GM23248 (cell line): ENCODE data around the gene TMEM45B. TPM values are rescaled to one million over a fixed set of nuclear protein-coding genes. Genes with fewer than 3 reads are reported as not detected.
"Not testable (repeated sequence)": the region's sequence is repeated elsewhere in the genome, so short reads cannot be mapped to it uniquely, and the experiment has no call there.

Source experiments
- DNase-seq: peaks from one replicate; pipeline ENCODE4 v3.0.0-alpha.2; 2015
- H2AFZ ChIP-seq: fragments of 200-600 bp; sonication (generic); 2 replicates; pipeline ENCODE4 v1.6.1; 2016; ENCODE audit warnings: antibody characterized with exemption
- H3F3A ChIP-seq: fragments of 200-600 bp; sonication (generic); 2 replicates; pipeline ENCODE4 v1.6.1; 2016; ENCODE audit warnings: mild to moderate bottlenecking, antibody characterized with exemption, mixed run types; ENCODE audit not compliant: insufficient read depth
- H3K27ac ChIP-seq: fragments of 200-600 bp; sonication (generic); 2 replicates; pipeline ENCODE4 v1.5.1; 2016; ENCODE audit warnings: mild to moderate bottlenecking
- H3K27me3 ChIP-seq: fragments of 200-600 bp; sonication (generic); replicated peaks from 2 replicates; pipeline ENCODE4 v1.6.1; 2016; ENCODE audit warnings: mild to moderate bottlenecking; ENCODE audit not compliant: insufficient read depth
- H3K36me3 ChIP-seq: fragments of 200-600 bp; sonication (generic); 2 replicates; pipeline ENCODE4 v1.6.1; 2016; ENCODE audit warnings: low read depth, mild to moderate bottlenecking
- H3K4me1 ChIP-seq: fragments of 200-600 bp; sonication (generic); 2 replicates; pipeline ENCODE4 v1.6.1; 2016; ENCODE audit warnings: mild to moderate bottlenecking; ENCODE audit not compliant: insufficient read depth
- H3K4me2 ChIP-seq: fragments of 200-600 bp; sonication (generic); one replicate; pipeline ENCODE4 v1.6.1; 2016; ENCODE audit warnings: mild to moderate bottlenecking; ENCODE audit not compliant: unreplicated experiment
- H3K4me3 ChIP-seq: fragments of 200-600 bp; sonication (generic); 2 replicates; pipeline ENCODE4 v1.5.1; 2016; ENCODE audit warnings: mild to moderate bottlenecking
- H3K79me2 ChIP-seq: fragments of 200-600 bp; sonication (generic); 2 replicates; pipeline ENCODE4 v1.6.1; 2016; ENCODE audit warnings: mild to moderate bottlenecking; ENCODE audit not compliant: insufficient read depth
- H3K9ac ChIP-seq: fragments of 200-600 bp; sonication (generic); 2 replicates; pipeline ENCODE4 v1.6.1; 2016; ENCODE audit warnings: mild to moderate bottlenecking
- H3K9me2 ChIP-seq: fragments of 200-600 bp; sonication (generic); 2 replicates; pipeline ENCODE4 v1.6.1; 2016; ENCODE audit warnings: mixed run types, mild to moderate bottlenecking, moderate library complexity; ENCODE audit not compliant: insufficient read depth
- H3K9me3 ChIP-seq: fragments of 200-600 bp; sonication (generic); one replicate; pipeline ENCODE4 v1.6.1; 2017; ENCODE audit warnings: low read depth
- H4K20me1 ChIP-seq: fragments of 200-600 bp; sonication (generic); 2 replicates; pipeline ENCODE4 v1.6.0; 2016; ENCODE audit not compliant: insufficient read depth
- EZH2 ChIP-seq: fragments of 200-600 bp; sonication (generic); IDR thresholded peaks from 2 replicates; pipeline ENCODE4 v1.6.1; 2018; ENCODE audit warnings: antibody characterized with exemption, mild to moderate bottlenecking; ENCODE audit not compliant: insufficient read depth, poor library complexity, severe bottlenecking
- EZH2phosphoT487 ChIP-seq: fragments of 200-600 bp; sonication (generic); IDR thresholded peaks from 2 replicates; pipeline ENCODE4 v1.6.1; 2018; ENCODE audit warnings: antibody characterized with exemption, moderate library complexity, mild to moderate bottlenecking, low read depth; ENCODE audit not compliant: insufficient read depth
- WGBS, 2 experiments: methylation state at CpG; one replicate each; pipeline ENCODE4 v1.1.6; 2015 to 2017; ENCODE audit warnings: low lambda C conversion rate in 2 of 2, low coverage in 1 of 2; ENCODE audit errors: missing lambda C conversion rate in 2 of 2; 5-methylcytosine and 5-hydroxymethylcytosine counted together
- in situ Hi-C: fragments of 300-500 bp; cut with MboI; formaldehyde crosslinking; loops from 2 replicates; pipeline ENCODE4 v1.15.0; 2020
- polyA plus RNA-seq: library from polyadenylated mRNA; unstranded; fragments of >200 nt; fragmentation: Nextera tagmentation; extraction: Ambion mirVana; gene quantifications from 2 replicates; pipeline ENCODE4 v1.2.1, GENCODE V29; 2016
- total RNA-seq: library from RNA; depleted of rRNA; stranded (reverse); fragments of >200 nt; shearing (Covaris generic); gene quantifications from 2 replicates; pipeline ENCODE4 v1.2.3, GENCODE V29; 2014

The TMEM45B gene
- total and polyA plus RNA-seq, 2 experiments from 2014 or later: not detected

DNA sequence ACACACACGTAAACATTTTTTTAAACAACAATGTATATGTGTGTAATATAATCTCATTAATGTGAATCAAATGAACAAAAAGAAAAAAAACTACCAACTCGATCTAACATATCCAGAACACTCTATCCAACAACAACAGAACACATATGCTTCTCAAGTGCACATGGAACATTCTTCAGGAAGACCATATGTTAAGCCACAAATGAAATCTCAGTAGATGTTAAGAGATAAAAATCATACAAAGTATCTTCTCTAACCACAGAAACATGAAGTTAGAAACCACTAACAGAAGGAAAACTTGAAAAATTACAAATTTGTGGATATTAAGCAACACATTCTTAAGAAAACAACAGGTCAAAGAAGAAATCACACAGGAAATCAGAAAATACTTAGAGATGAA is 25.5 kb upstream of the TMEM45B start:
- no peak overlapping the region for H3K9ac ChIP-seq
- no peak overlapping the region for H3K4me3 ChIP-seq
- no peaks in the 10 kb centered on the region for H3K79me2 ChIP-seq
- no peak overlapping the region for H3K4me2 ChIP-seq
- peaks cover 62% of the 10 kb centered on the region for H3K27me3 ChIP-seq
- in situ Hi-C loops: no loop called here
- H3K9me2 ChIP-seq: no peaks in the 10 kb centered on the region
- no peaks in the 10 kb centered on the region for H3F3A ChIP-seq
- no peaks in the 10 kb centered on the region for H4K20me1 ChIP-seq
- no peaks in the 10 kb centered on the region for H3K9me3 ChIP-seq
- H3K27ac ChIP-seq: no peak overlapping the region
- no peak for DNase-seq
- no peaks in the 10 kb centered on the region for H3K4me1 ChIP-seq
- H3K36me3 ChIP-seq: no peaks in the 10 kb centered on the region
- TF ChIP-seq EZH2 (no peak), EZH2phosphoT487 (no peak)
- H2AFZ ChIP-seq: no peak overlapping the region
- 0 to 2% methylated on average over 2 of the region's 2 CpGs for WGBS, 2 experiments

DNA sequence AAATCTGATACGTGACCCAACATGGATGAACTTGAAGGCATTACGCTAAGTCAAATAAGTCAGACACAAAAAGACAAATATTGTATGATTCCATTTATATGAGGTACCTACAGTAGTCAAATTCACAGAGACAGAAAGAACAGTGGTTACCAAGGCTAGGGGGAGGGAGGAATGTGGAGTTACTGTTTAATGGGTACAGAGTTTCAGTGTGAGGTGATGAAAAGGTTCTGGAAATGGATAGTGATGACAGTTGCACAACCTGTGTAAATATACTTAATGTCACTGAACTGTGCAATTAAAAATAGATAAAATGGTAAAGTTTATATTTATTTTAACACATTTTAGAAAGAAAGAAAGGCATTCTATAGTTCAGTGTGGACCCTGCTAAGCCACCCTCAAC is 24.1 kb upstream of the TMEM45B start:
- no peaks in the 10 kb centered on the region for H3K4me1 ChIP-seq
- H3K4me2 ChIP-seq: no peak overlapping the region
- H3K4me3 ChIP-seq: no peak overlapping the region
- in situ Hi-C loops: no loop called here
- H3K79me2 ChIP-seq: no peaks in the 10 kb centered on the region
- no peak overlapping the region for H3K9ac ChIP-seq
- H3F3A ChIP-seq: no peaks in the 10 kb centered on the region
- H3K9me2 ChIP-seq: no peaks in the 10 kb centered on the region
- no peaks in the 10 kb centered on the region for H3K9me3 ChIP-seq
- no peak overlapping the region for H3K27ac ChIP-seq
- peaks cover 69% of the 10 kb centered on the region for H3K27me3 ChIP-seq
- H2AFZ ChIP-seq: no peak overlapping the region
- TF ChIP-seq EZH2phosphoT487 (no peak), EZH2 (no peak)
- no peaks in the 10 kb centered on the region for H3K36me3 ChIP-seq
- WGBS, 2 experiments: 72 to 83% methylated on average over 2 of the region's 2 CpGs
- DNase-seq: no peak
- H4K20me1 ChIP-seq: no peaks in the 10 kb centered on the region

DNA sequence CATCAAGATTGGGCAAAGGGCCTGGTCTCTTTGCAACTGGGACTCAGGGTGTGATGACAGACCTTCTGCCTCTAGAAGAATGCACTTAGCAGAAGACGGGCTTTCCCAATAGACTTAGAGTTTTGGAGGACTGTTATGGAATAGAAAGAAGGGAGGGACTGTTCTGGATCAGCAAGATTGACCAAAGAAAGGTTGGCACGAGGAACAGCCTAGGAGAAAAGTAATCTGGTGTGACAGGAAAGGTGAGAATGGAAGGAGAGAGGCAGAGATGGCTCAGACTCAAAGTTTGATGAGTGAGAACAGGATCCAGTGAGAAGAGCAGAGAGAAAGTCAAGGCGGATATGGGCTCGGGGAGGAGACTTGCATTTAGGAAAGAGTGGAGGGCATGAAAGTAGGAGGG is 23.0 kb upstream of the TMEM45B start:
- peaks cover 72% of the 10 kb centered on the region for H3K27me3 ChIP-seq
- H2AFZ ChIP-seq: no peak overlapping the region
- H3K9me2 ChIP-seq: no peaks in the 10 kb centered on the region
- no peaks in the 10 kb centered on the region for H3F3A ChIP-seq
- 19 to 27% methylated on average over 3 of the region's 4 CpGs for WGBS, 2 experiments
- H3K27ac ChIP-seq: no peak overlapping the region
- H3K9me3 ChIP-seq: no peaks in the 10 kb centered on the region
- no peaks in the 10 kb centered on the region for H3K4me1 ChIP-seq
- H3K79me2 ChIP-seq: no peaks in the 10 kb centered on the region
- H4K20me1 ChIP-seq: no peaks in the 10 kb centered on the region
- no peak overlapping the region for H3K4me2 ChIP-seq
- H3K36me3 ChIP-seq: no peaks in the 10 kb centered on the region
- H3K9ac ChIP-seq: no peak overlapping the region
- DNase-seq: no peak
- TF ChIP-seq EZH2 (no peak), EZH2phosphoT487 (no peak)
- H3K4me3 ChIP-seq: no peak overlapping the region
- in situ Hi-C loops: no loop called here

DNA sequence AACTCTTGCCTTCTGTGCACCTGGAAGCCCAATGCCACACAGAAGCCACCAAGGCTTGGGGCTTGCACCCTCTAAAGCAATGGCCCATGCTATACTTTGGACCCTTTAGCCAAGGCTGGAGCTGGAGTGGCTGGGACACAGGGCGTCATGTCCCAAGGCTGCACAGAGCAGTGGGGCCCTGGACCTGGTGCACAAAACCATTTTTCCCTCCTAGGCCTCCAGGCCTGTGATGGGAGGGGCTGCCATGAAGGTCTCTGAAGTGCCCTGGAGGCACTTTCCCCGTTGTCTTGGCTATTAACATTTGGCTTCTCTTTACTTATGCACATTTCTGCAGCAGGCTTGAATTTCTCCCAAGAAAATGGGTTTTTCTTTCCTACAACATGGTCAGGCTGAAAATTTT is 20.6 kb upstream of the TMEM45B start:
- Histone ChIP-seq H3K79me2 (no peaks in the 10 kb centered on the region), H3K9me3 (no peaks in the 10 kb centered on the region), H3K9ac (no peak overlapping the region), H3K9me2 (no peaks in the 10 kb centered on the region), H4K20me1 (no peaks in the 10 kb centered on the region), H2AFZ (no peak overlapping the region), H3K27me3 (peaks cover 60% of the 10 kb centered on the region), H3K4me3 (no peak overlapping the region), H3F3A (no peaks in the 10 kb centered on the region), H3K27ac (no peak overlapping the region), H3K36me3 (no peaks in the 10 kb centered on the region), H3K4me1 (no peaks in the 10 kb centered on the region), H3K4me2 (no peak overlapping the region)
- no peak for DNase-seq
- TF ChIP-seq EZH2 (no peak), EZH2phosphoT487 (no peak)
- in situ Hi-C loops: no loop called here
- WGBS, 2 experiments: 0 to 2% methylated on average over 2 of the region's 2 CpGs

DNA sequence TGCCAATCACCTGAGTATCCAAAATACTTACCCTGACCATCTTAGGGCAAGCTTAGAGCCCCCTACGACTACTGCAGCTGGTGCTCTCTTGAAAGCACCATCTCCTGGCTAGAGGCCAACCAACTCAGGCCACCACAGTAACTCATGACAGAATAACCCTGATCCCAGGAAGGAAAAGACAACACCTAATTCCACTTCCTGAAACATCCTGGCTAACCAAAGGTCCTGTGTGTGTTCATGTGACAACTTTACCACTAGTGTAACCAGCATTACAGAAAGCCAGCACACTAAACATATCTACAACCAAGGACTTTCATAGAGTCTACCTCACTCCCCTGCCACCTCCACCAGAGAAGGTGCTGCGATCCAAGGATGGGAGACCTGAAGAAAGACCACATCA is 17.4 kb upstream of the TMEM45B start:
- H3K9ac ChIP-seq: no peak overlapping the region
- H3K9me3 ChIP-seq: no peaks in the 10 kb centered on the region
- TF ChIP-seq EZH2 (no peak), EZH2phosphoT487 (no peak)
- DNase-seq: no peak
- in situ Hi-C loops: no loop called here
- H3K79me2 ChIP-seq: no peaks in the 10 kb centered on the region
- no peak overlapping the region for H3K4me3 ChIP-seq
- H3K9me2 ChIP-seq: no peaks in the 10 kb centered on the region
- peaks cover 45% of the 10 kb centered on the region for H3K27me3 ChIP-seq
- no peaks in the 10 kb centered on the region for H3F3A ChIP-seq
- H3K4me1 ChIP-seq: no peaks in the 10 kb centered on the region
- 33 to 40% methylated on average over 2 of the region's 2 CpGs for WGBS, 2 experiments
- H2AFZ ChIP-seq: no peak overlapping the region
- H3K36me3 ChIP-seq: no peaks in the 10 kb centered on the region
- no peak overlapping the region for H3K27ac ChIP-seq
- no peak overlapping the region for H3K4me2 ChIP-seq
- no peaks in the 10 kb centered on the region for H4K20me1 ChIP-seq

DNA sequence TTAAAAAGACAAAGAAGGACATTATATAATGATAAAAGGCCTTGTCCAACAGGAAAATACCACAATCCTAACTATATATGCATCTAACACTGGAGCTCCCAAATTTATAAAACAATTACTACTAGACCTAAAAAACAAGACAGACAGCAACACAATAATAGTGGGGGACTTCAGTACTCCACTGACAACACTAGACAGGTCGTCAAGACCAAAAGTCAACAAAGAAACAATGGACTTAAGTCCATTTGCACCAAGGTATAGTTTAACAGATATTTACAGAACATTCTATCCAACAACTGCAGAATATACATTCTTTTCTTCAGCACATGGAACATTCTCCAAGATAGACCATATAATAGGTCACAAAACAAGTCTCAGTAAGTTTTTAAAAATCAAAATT is 15.5 kb upstream of the TMEM45B start:
- H3K27me3 ChIP-seq: peaks cover 53% of the 10 kb centered on the region
- H3K9me2 ChIP-seq, H4K20me1 ChIP-seq, in situ Hi-C loops, H3K9me3 ChIP-seq, H3F3A ChIP-seq, H2AFZ ChIP-seq, H3K9ac ChIP-seq, H3K4me2 ChIP-seq, H3K79me2 ChIP-seq, H3K4me3 ChIP-seq, H3K4me1 ChIP-seq, H3K27ac ChIP-seq, H3K36me3 ChIP-seq, DNase-seq: not testable (repeated sequence)
- WGBS, 2 experiments: 0 to 3% methylated on average over 1 of the region's 1 CpG
